Embryonic facial prominence (tissue), 1 donor: ENCODE results near the gene LRCH2.
"Not testable (repeated sequence)": the region's sequence is repeated elsewhere in the genome, so short reads cannot be mapped to it uniquely, and the experiment has no call there.

ENCODE experiments used
- DNase-seq: peaks from one replicate; pipeline ENCODE4 v3.0.0-alpha.2; 2016; ENCODE audit errors: extremely low spot score

The LRCH2 gene

GRCh38 chrX:115214151-115214550 is 19.7 kb downstream of the LRCH2 start:
- DNase-seq = no peak

GRCh38 chrX:115209547-115209946 is 24.3 kb downstream of the LRCH2 start:
- DNase-seq = not testable (repeated sequence)

- no peak for DNase-seq
Measured at GRCh38 chrX:115204040-115204439, 29.9 kb downstream of the LRCH2 start.

- DNase-seq = no peak
Measured at GRCh38 chrX:115192244-115192700, 41.6 kb downstream of the LRCH2 start.

GRCh38 chrX:115191490-115192243 is 42.2 kb downstream of the LRCH2 start:
- no peak for DNase-seq

GRCh38 chrX:115190636-115191489 is 43.0 kb downstream of the LRCH2 start:
- DNase-seq = no peak

GRCh38 chrX:115189646-115190635 is 44.0 kb downstream of the LRCH2 start:
- no peak for DNase-seq

GRCh38 chrX:115189110-115189509 is 44.8 kb downstream of the LRCH2 start, which contains the start of gene RBMXL3:
TSS of gene RBMXL3 (plus strand) at chrX:115189410. CDS start at chrX:115189442, 32 bp downstream.
- DNase-seq = no peak

GRCh38 chrX:115183980-115184379 is 49.9 kb downstream of the LRCH2 start:
- no peak for DNase-seq

- no peak for DNase-seq
Measured at GRCh38 chrX:115178473-115178872, 55.4 kb downstream of the LRCH2 start.

- no peak for DNase-seq
Measured at GRCh38 chrX:115177932-115178331, 56.0 kb downstream of the LRCH2 start.

- no peak for DNase-seq
Measured at GRCh38 chrX:115174548-115174947, 59.3 kb downstream of the LRCH2 start.

- no peak for DNase-seq
Measured at GRCh38 chrX:115173181-115173580, 60.7 kb downstream of the LRCH2 start.

GRCh38 chrX:115147220-115147619 is 86.7 kb downstream of the LRCH2 start:
- DNase-seq = peak; percentile 7

GRCh38 chrX:115142057-115142456 is 91.8 kb downstream of the LRCH2 start:
- DNase-seq = no peak

- DNase-seq = no peak
Measured at GRCh38 chrX:115138040-115138439, 95.9 kb downstream of the LRCH2 start.

- DNase-seq = no peak
Measured at GRCh38 chrX:115134382-115134781, 99.5 kb downstream of the LRCH2 start.

GRCh38 chrX:115112411-115112810 is 121.5 kb downstream of the LRCH2 start:
- DNase-seq = no peak

- DNase-seq = no peak
Measured at GRCh38 chrX:115098897-115099296, 135.0 kb downstream of the LRCH2 start.

- DNase-seq = no peak
Measured at GRCh38 chrX:115093191-115093590, 140.7 kb downstream of the LRCH2 start.

GRCh38 chrX:115089419-115089818 is 144.5 kb downstream of the LRCH2 start:
- no peak for DNase-seq

GRCh38 chrX:115068896-115069295 is 165.0 kb downstream of the LRCH2 start:
- DNase-seq = no peak
